Hepatocyte (in vitro differentiated cells): Measurements from ENCODE around the gene DVL1. TPM values are rescaled to one million over a fixed set of nuclear protein-coding genes. Genes with fewer than 3 reads are reported as not detected.

Experiments
- DNase-seq: peaks from one replicate; pipeline ENCODE4 v3.0.0-alpha.2; 2016; ENCODE audit warnings: low spot score
- H2AFZ ChIP-seq: fragments of 200-600 bp; sonication (generic); 2 replicates; pipeline ENCODE4 v1.6.0; 2016; ENCODE audit warnings: antibody characterized with exemption, mild to moderate bottlenecking
- H3K27ac ChIP-seq: fragments of 200-600 bp; sonication (generic); 2 replicates; pipeline ENCODE4 v1.5.1; 2016; ENCODE audit warnings: mild to moderate bottlenecking
- H3K27me3 ChIP-seq: fragments of 200-600 bp; sonication (generic); 2 replicates; pipeline ENCODE4 v1.6.1; 2016
- H3K36me3 ChIP-seq: fragments of 200-600 bp; sonication (generic); replicated peaks from 2 replicates; pipeline ENCODE4 v1.5.1; 2016; ENCODE audit warnings: low read depth; ENCODE audit not compliant: insufficient read depth
- H3K4me1 ChIP-seq: fragments of 200-600 bp; sonication (generic); 2 replicates; pipeline ENCODE4 v1.5.1; 2016; ENCODE audit warnings: mild to moderate bottlenecking, moderate library complexity; ENCODE audit not compliant: insufficient read depth
- H3K4me2 ChIP-seq: fragments of 200-600 bp; sonication (generic); 2 replicates; pipeline ENCODE4 v1.6.0; 2016
- H3K4me3 ChIP-seq: fragments of 200-600 bp; sonication (generic); 2 replicates; pipeline ENCODE4 v1.5.1; 2016; ENCODE audit warnings: mild to moderate bottlenecking
- H3K79me2 ChIP-seq: fragments of 200-600 bp; sonication (generic); 2 replicates; pipeline ENCODE4 v1.6.0; 2017; ENCODE audit warnings: mild to moderate bottlenecking
- H3K9me2 ChIP-seq: fragments of 200-600 bp; sonication (generic); replicated peaks from 2 replicates; pipeline ENCODE4 v1.6.0; 2017; ENCODE audit warnings: mild to moderate bottlenecking; ENCODE audit not compliant: insufficient read depth
- H3K9me3 ChIP-seq: fragments of 200-600 bp; sonication (generic); 2 replicates; pipeline ENCODE4 v1.5.1; 2016; ENCODE audit warnings: low read depth, mild to moderate bottlenecking
- H4K20me1 ChIP-seq: fragments of 200-600 bp; sonication (generic); 2 replicates; pipeline ENCODE4 v1.6.0; 2016; ENCODE audit warnings: mild to moderate bottlenecking; ENCODE audit not compliant: insufficient read depth, poor library complexity, severe bottlenecking
- CTCF ChIP-seq: fragments of 200-600 bp; sonication (generic); IDR thresholded peaks from 2 replicates; pipeline ENCODE4 v1.5.1; 2016; ENCODE audit warnings: antibody characterized with exemption, mild to moderate bottlenecking; ENCODE audit not compliant: poor library complexity
- EZH2 ChIP-seq: fragments of 200-600 bp; sonication (generic); IDR thresholded peaks from 2 replicates; pipeline ENCODE4 v1.6.1; 2016; ENCODE audit warnings: antibody characterized with exemption, mild to moderate bottlenecking, borderline replicate concordance
- EZH2phosphoT487 ChIP-seq: fragments of 200-600 bp; sonication (generic); IDR thresholded peaks from one replicate; pipeline ENCODE4 v1.6.1; 2018; ENCODE audit warnings: antibody characterized with exemption, mild to moderate bottlenecking, low read depth, moderate library complexity; ENCODE audit not compliant: unreplicated experiment, severe bottlenecking
- WGBS: methylation state at CpG from one replicate; pipeline ENCODE4 v1.1.6; 2016; ENCODE audit warnings: low lambda C conversion rate; ENCODE audit errors: missing lambda C conversion rate; 5-methylcytosine and 5-hydroxymethylcytosine counted together
- polyA plus RNA-seq: library from polyadenylated mRNA; unstranded; fragments of >200 nt; fragmentation: Nextera tagmentation; extraction: Ambion mirVana; gene quantifications from 2 replicates; pipeline ENCODE4 v1.2.1, GENCODE V29; 2016
- total RNA-seq: library from RNA; depleted of rRNA; stranded (reverse); fragments of >200 nt; gene quantifications from 2 replicates; pipeline ENCODE4 v1.2.3, GENCODE V29; 2014

Gene DVL1
- total and polyA plus RNA-seq, 2 experiments from 2014 or later, result 49.1 to 61.6 TPM

DNA sequence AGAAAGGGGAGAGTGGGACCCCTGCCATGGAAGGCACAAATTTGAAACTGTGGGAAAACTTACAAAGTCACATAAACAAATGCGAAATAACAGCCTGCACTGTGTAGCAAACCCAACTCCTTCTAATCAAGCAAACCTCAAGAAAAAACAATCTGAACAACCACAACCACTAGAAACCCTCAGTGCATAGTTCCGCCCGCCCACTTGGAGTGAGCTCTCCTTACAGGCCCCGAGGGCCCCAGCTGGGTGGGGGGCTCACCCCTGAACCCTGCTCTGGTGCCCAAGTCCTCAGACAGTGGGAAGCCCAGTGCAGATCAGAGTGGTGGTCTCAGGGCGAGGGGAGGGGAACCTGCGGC is 10.1 kb upstream of the DVL1 start:
- Histone ChIP-seq H4K20me1 (peaks cover 12% of the 10 kb centered on the region), H3K27ac (peak overlapping the region; percentile 97), H3K4me2 (peak overlapping the region; percentile 90), H3K9me3 (no peaks in the 10 kb centered on the region), H3K9me2 (no peaks in the 10 kb centered on the region), H3K4me3 (no peak overlapping the region), H3K36me3 (no peaks in the 10 kb centered on the region), H2AFZ (no peak overlapping the region), H3K4me1 (peaks cover 63% of the 10 kb centered on the region), H3K27me3 (no peaks in the 10 kb centered on the region), H3K79me2 (peaks cover 37% of the 10 kb centered on the region)
- 67% methylated on average over 6 of the region's 6 CpGs for WGBS
- DNase-seq, result no peak
- TF ChIP-seq EZH2 (no peak), EZH2phosphoT487 (no peak), CTCF (no peak)

- Histone ChIP-seq H3K79me2 (peaks cover 41% of the 10 kb centered on the region), H3K27ac (peak within 1 kb of the TSS; percentile 97), H2AFZ (no peak within 1 kb of the TSS), H3K4me3 (peak within 1 kb of the TSS; percentile 40), H3K27me3 (no peaks in the 10 kb centered on the region), H3K4me1 (peaks cover 64% of the 10 kb centered on the region), H3K9me3 (no peaks in the 10 kb centered on the region), H3K4me2 (peak within 1 kb of the TSS; percentile 90), H4K20me1 (peaks cover 16% of the 10 kb centered on the region), H3K36me3 (no peaks in the 10 kb centered on the region), H3K9me2 (no peaks in the 10 kb centered on the region)
- TF ChIP-seq EZH2 (no peak), CTCF (no peak), EZH2phosphoT487 (no peak)
- DNase-seq, result peak; percentile 91
- 30% methylated on average over 18 of the region's 29 CpGs for WGBS
These were observed 9.4 kb upstream of the DVL1 start, which contains the start of gene MXRA8 for GRCh38 chr1:1358433-1359271. Gene MXRA8 (minus strand): TSS chr1:1358555. CDS start chr1:1358504, 51 bp downstream.

GRCh38 chr1:1357871-1358432 is 8.7 kb upstream of the DVL1 start:
- peak; percentile 74 for DNase-seq
- no peaks in the 10 kb centered on the region for H3K27me3 ChIP-seq
- H3K9me2 ChIP-seq, result no peaks in the 10 kb centered on the region
- H3K27ac ChIP-seq, result peak overlapping the region; percentile 97
- H3K36me3 ChIP-seq, result no peaks in the 10 kb centered on the region
- H3K4me3 ChIP-seq, result peak overlapping the region; percentile 40
- peaks cover 64% of the 10 kb centered on the region for H3K4me1 ChIP-seq
- H3K4me2 ChIP-seq, result peak overlapping the region; percentile 90
- peaks cover 41% of the 10 kb centered on the region for H3K79me2 ChIP-seq
- H2AFZ ChIP-seq, result no peak overlapping the region
- peaks cover 16% of the 10 kb centered on the region for H4K20me1 ChIP-seq
- no peaks in the 10 kb centered on the region for H3K9me3 ChIP-seq
- TF ChIP-seq CTCF (no peak), EZH2 (no peak), EZH2phosphoT487 (no peak)
- WGBS, result 13% methylated on average over 14 of the region's 18 CpGs
